CD14-positive monocyte (primary cell): ENCODE measurements around the gene DHFR2. TPM values are rescaled to one million over a fixed set of nuclear protein-coding genes. Genes with fewer than 3 reads are reported as not detected.

Experiments used
- DNase-seq, 3 donors: peaks; one replicate each; pipeline ENCODE4 v3.0.0-alpha.2; 2011 to 2022
- H2AFZ ChIP-seq: 2 replicates; pipeline ENCODE4 v1.6.0; 2012; ENCODE audit warnings: mild to moderate bottlenecking, low read depth, low read length, inconsistent platforms; ENCODE audit not compliant: insufficient read depth, poor library complexity, severe bottlenecking
- H3K27ac ChIP-seq, 2 donors: 1 replicate in 1 of 2; 2 replicates in 1 of 2; pipeline ENCODE4 v1.5.1; 2012 to 2013; ENCODE audit warnings: low read length in 2 of 2, control low read depth in 1 of 2, inconsistent platforms in 1 of 2, low read depth in 1 of 2, mild to moderate bottlenecking in 1 of 2
- H3K27me3 ChIP-seq, 2 donors: one replicate each; pipeline versions ENCODE4 v1.6.0 to v1.6.1; 2011 to 2013; ENCODE audit warnings: low read length in 2 of 2; ENCODE audit not compliant: control insufficient read depth in 2 of 2, insufficient read depth in 2 of 2
- H3K36me3 ChIP-seq, 2 donors: replicated peaks in 1 of 2; 1 replicate in 1 of 2; 2 replicates in 1 of 2; pipeline versions ENCODE4 v1.5.1 to v1.6.1; 2012 to 2013; ENCODE audit warnings: low read length in 2 of 2, control low read depth in 1 of 2, inconsistent platforms in 1 of 2, mild to moderate bottlenecking in 1 of 2; ENCODE audit not compliant: insufficient read depth in 2 of 2, control insufficient read depth in 1 of 2
- H3K4me1 ChIP-seq, 2 donors: 1 replicate in 1 of 2; 2 replicates in 1 of 2; pipeline versions ENCODE4 v1.5.1 to v1.6.1; 2012 to 2013; ENCODE audit warnings: low read length in 2 of 2, control low read depth in 1 of 2, inconsistent platforms in 1 of 2, mild to moderate bottlenecking in 1 of 2, moderate library complexity in 1 of 2; ENCODE audit not compliant: insufficient read depth in 2 of 2, control insufficient read depth in 1 of 2
- H3K4me2 ChIP-seq: replicated peaks from 2 replicates; pipeline ENCODE3; 2012; ENCODE audit warnings: low read length, moderate library complexity, mild to moderate bottlenecking; ENCODE audit not compliant: poor library complexity, severe bottlenecking; ENCODE audit errors: extremely low read depth
- H3K4me3 ChIP-seq, 3 experiments: fragments of 200-600 bp in 1 of 3; sonication (generic) in 1 of 3; replicated peaks in 1 of 3; 1 replicate in 2 of 3; 2 replicates in 1 of 3; pipeline ENCODE4 v1.5.1; 2011 to 2013; ENCODE audit warnings: low read length in 3 of 3, mild to moderate bottlenecking in 3 of 3, control low read depth in 2 of 3, low read depth in 2 of 3, inconsistent platforms in 1 of 3, moderate library complexity in 1 of 3
- H3K79me2 ChIP-seq: 2 replicates; pipeline ENCODE4 v1.6.0; 2012; ENCODE audit warnings: mild to moderate bottlenecking, control low read depth, inconsistent platforms, low read length, moderate library complexity; ENCODE audit not compliant: insufficient read depth
- H3K9ac ChIP-seq: 2 replicates; pipeline ENCODE4 v1.6.0; 2017; ENCODE audit warnings: low read length, mild to moderate bottlenecking; ENCODE audit not compliant: insufficient read depth, poor library complexity, severe bottlenecking
- H3K9me3 ChIP-seq, 2 donors: replicated peaks in 1 of 2; 1 replicate in 1 of 2; 2 replicates in 1 of 2; pipeline versions ENCODE4 v1.5.1 to v1.6.1; 2012 to 2013; ENCODE audit warnings: low read length in 2 of 2, control low read depth in 1 of 2; ENCODE audit not compliant: control insufficient read depth in 1 of 2, insufficient read depth in 1 of 2
- H4K20me1 ChIP-seq: 2 replicates; pipeline ENCODE4 v1.6.0; 2012; ENCODE audit warnings: mild to moderate bottlenecking, low read length, control low read depth, moderate library complexity; ENCODE audit not compliant: insufficient read depth
- H3K27ac Mint-ChIP-seq, 7 donors: one replicate each; pipeline ENCODE4 v1.8.0; 2020; ENCODE audit warnings: mild to moderate bottlenecking in 7 of 7, mixed read lengths in 7 of 7, moderate library complexity in 6 of 7, inconsistent platforms in 2 of 7
- H3K27me3 Mint-ChIP-seq, 3 donors: one replicate each; pipeline ENCODE4 v1.8.0; 2021 to 2022; ENCODE audit warnings: low read depth in 3 of 3, mild to moderate bottlenecking in 3 of 3, mixed read lengths in 3 of 3, moderate library complexity in 3 of 3, inconsistent platforms in 1 of 3
- H3K36me3 Mint-ChIP-seq, 2 donors: one replicate each; pipeline ENCODE4 v1.8.0; 2020; ENCODE audit warnings: mixed read lengths in 2 of 2, inconsistent platforms in 1 of 2, mild to moderate bottlenecking in 1 of 2
- H3K4me1 Mint-ChIP-seq: one replicate; pipeline ENCODE4 v1.8.0; 2020; ENCODE audit warnings: mild to moderate bottlenecking, mixed read lengths
- H3K4me3 Mint-ChIP-seq, 2 donors: one replicate each; pipeline ENCODE4 v1.8.0; 2020; ENCODE audit warnings: mild to moderate bottlenecking in 2 of 2, mixed read lengths in 2 of 2, moderate library complexity in 1 of 2
- H3K9me3 Mint-ChIP-seq, 7 donors: one replicate each; pipeline ENCODE4 v1.8.0; 2020 to 2022; ENCODE audit warnings: mixed read lengths in 7 of 7, mild to moderate bottlenecking in 6 of 7, moderate library complexity in 6 of 7, inconsistent platforms in 2 of 7
- WGBS: methylation state at CpG from one replicate; pipeline ENCODE4 v1.1.5; 2013; ENCODE audit warnings: missing lambda C conversion rate; ENCODE audit not compliant: insufficient coverage; 5-methylcytosine and 5-hydroxymethylcytosine counted together
- intact Hi-C, 2 donors: fragments of 100-400 bp; cut with micrococcal nuclease; formaldehyde crosslinking; loops; one replicate each; pipeline versions ENCODE4 v1.15.0 to v1.15.1; 2023
- polyA plus RNA-seq, 3 donors: library from polyadenylated mRNA; depleted of rRNA in 1 of 3; unstranded in 2 of 3; stranded (reverse) in 1 of 3; fragments of 300-500 nt in 2 of 3; fragments of >200 nt in 1 of 3; fragmentation: Illumina TruSeq in 2 of 3; gene quantifications; 1 replicate in 2 of 3; 2 replicates in 1 of 3; pipeline ENCODE4 v1.2.3, GENCODE V29; 2012 to 2021
- TF ChIP-seq, protein P1 (sequence below): fragments of 200-600 bp; IDR thresholded peaks from one replicate; pipeline ENCODE4 v1.8.0; 2022; ENCODE audit warnings: antibody characterized with exemption, mild to moderate bottlenecking

Gene DHFR2
- polyA plus RNA-seq, 3 donors: 0.35 to 2.8 (median 1.2) TPM

GRCh38 chr3:94024385-94024784 lies 38.3 kb downstream of the DHFR2 start:
- no peaks in the 10 kb centered on the region for H3K9me3 ChIP-seq
- no peaks in the 10 kb centered on the region for H3K9me3 Mint-ChIP-seq
- no peaks in the 10 kb centered on the region for H3K27me3 ChIP-seq
- no peaks in the 10 kb centered on the region for H3K36me3 ChIP-seq
- H2AFZ ChIP-seq: no peak overlapping the region
- no peaks in the 10 kb centered on the region for H3K4me1 Mint-ChIP-seq
- H3K27me3 Mint-ChIP-seq: no peaks in the 10 kb centered on the region
- intact Hi-C loops: no loop called here
- no peak overlapping the region for H3K27ac Mint-ChIP-seq
- no CpG with 5 or more reads among the region's 3 CpGs for WGBS
- no peaks in the 10 kb centered on the region for H4K20me1 ChIP-seq
- H3K4me1 ChIP-seq: no peaks in the 10 kb centered on the region
- H3K79me2 ChIP-seq: no peaks in the 10 kb centered on the region
- H3K9ac ChIP-seq: no peak overlapping the region
- no peak for DNase-seq
- H3K4me2 ChIP-seq: no peak overlapping the region
- TF ChIP-seq, protein P1, sequence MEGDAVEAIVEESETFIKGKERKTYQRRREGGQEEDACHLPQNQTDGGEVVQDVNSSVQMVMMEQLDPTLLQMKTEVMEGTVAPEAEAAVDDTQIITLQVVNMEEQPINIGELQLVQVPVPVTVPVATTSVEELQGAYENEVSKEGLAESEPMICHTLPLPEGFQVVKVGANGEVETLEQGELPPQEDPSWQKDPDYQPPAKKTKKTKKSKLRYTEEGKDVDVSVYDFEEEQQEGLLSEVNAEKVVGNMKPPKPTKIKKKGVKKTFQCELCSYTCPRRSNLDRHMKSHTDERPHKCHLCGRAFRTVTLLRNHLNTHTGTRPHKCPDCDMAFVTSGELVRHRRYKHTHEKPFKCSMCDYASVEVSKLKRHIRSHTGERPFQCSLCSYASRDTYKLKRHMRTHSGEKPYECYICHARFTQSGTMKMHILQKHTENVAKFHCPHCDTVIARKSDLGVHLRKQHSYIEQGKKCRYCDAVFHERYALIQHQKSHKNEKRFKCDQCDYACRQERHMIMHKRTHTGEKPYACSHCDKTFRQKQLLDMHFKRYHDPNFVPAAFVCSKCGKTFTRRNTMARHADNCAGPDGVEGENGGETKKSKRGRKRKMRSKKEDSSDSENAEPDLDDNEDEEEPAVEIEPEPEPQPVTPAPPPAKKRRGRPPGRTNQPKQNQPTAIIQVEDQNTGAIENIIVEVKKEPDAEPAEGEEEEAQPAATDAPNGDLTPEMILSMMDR: no peak
- H3K4me3 Mint-ChIP-seq: no peak overlapping the region
- H3K36me3 Mint-ChIP-seq: peaks cover 0 to 2% of the 10 kb centered on the region in 2 donors
- no peak overlapping the region for H3K4me3 ChIP-seq
- no peak overlapping the region for H3K27ac ChIP-seq

DNA sequence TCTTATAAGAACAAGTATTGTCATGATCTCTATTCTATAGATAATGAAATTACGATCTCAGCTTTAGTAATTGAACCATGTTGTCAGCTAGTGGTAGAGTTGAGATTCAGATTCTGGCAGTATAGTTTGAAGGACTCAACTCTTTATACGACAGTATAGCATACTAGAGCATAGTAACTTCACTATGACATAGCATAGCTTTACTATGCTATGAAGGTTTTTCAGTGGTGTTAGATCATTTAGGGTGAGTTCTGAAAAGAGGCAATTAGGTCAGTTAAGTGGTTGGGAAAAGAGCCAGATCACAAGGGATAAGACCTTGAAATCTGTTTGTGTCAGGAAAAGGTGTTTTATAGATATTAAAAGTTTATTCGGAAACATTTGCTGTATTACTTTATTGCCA lies 42.4 kb downstream of the DHFR2 start:
- WGBS: no CpG with 5 or more reads among the region's 3 CpGs
- Mint-ChIP-seq H3K4me1 (no peaks in the 10 kb centered on the region), H3K4me3 (no peak overlapping the region), H3K27ac (no peak overlapping the region), H3K27me3 (no peaks in the 10 kb centered on the region), H3K9me3 (peaks cover 0 to 1% (median 0%) of the 10 kb centered on the region in 7 donors), H3K36me3 (no peaks in the 10 kb centered on the region)
- TF ChIP-seq, protein P1: no peak
- DNase-seq: no peak
- H3K9ac ChIP-seq: no peak overlapping the region
- H3K4me3 ChIP-seq: no peak overlapping the region
- no peaks in the 10 kb centered on the region for H3K36me3 ChIP-seq
- H3K27me3 ChIP-seq: no peaks in the 10 kb centered on the region
- no peak overlapping the region for H3K27ac ChIP-seq
- intact Hi-C loops: no loop called here
- H4K20me1 ChIP-seq: no peaks in the 10 kb centered on the region
- no peaks in the 10 kb centered on the region for H3K79me2 ChIP-seq
- H3K4me2 ChIP-seq: no peak overlapping the region
- H2AFZ ChIP-seq: no peak overlapping the region
- no peaks in the 10 kb centered on the region for H3K4me1 ChIP-seq
- H3K9me3 ChIP-seq: no peaks in the 10 kb centered on the region
